ENCODE results near the gene PLEKHH1. TPM values are rescaled to one million over a fixed set of nuclear protein-coding genes. Genes with fewer than 3 reads are reported as not detected.

Gene PLEKHH1
- total RNA-seq, 4 donors from 2014 or later = 10.5 to 23.1 (median 17.2) TPM

- no peak overlapping the region for H3K4me3 ChIP-seq (ENCODE audit: low read depth, poor library complexity, severe bottlenecking)
- TF ChIP-seq POLR2A (IDR thresholded peaks at IDR 0.05) (no peak), CTCF (IDR thresholded peaks at IDR 0.05) (no peak)
- no peak for DNase-seq (ENCODE audit: low spot score in 2 of 2)
- intact Hi-C loops (cut with DNase I; ENCODE audit: low total_unique reads) = no loop called here
- WGBS, 2 donors = 62 to 66% methylated on average over 6 of the region's 6 CpGs
Measured at GRCh38 chr14:67502867-67503266, 30.2 kb upstream of the PLEKHH1 start.

- intact Hi-C loops (cut with DNase I; ENCODE audit: low total_unique reads) = no loop called here
- no peak for TF ChIP-seq CTCF (IDR thresholded peaks at IDR 0.05)
- no peak for TF ChIP-seq POLR2A (IDR thresholded peaks at IDR 0.05)
- WGBS, 2 donors = 61 to 66% methylated on average over 7 of the region's 7 CpGs
Measured at GRCh38 chr14:67503331-67503730, 29.8 kb upstream of the PLEKHH1 start.

GRCh38 chr14:67505254-67505653 is 27.8 kb upstream of the PLEKHH1 start:
- 71 to 100% methylated on average over 1 of the region's 1 CpG for WGBS, 2 donors
- intact Hi-C loops (cut with DNase I; ENCODE audit: low total_unique reads) = no loop called here
- no peak overlapping the region for H3K4me3 ChIP-seq (ENCODE audit: low read depth, poor library complexity, severe bottlenecking)
- DNase-seq (ENCODE audit: low spot score in 2 of 2) = no peak
- TF ChIP-seq POLR2A (IDR thresholded peaks at IDR 0.05) (no peak), CTCF (IDR thresholded peaks at IDR 0.05) (no peak)

More at GRCh38 chr14:67503331-67503730, 29.8 kb upstream of the PLEKHH1 start:
- no peak for DNase-seq (ENCODE audit: low spot score in 2 of 2)
- no peak overlapping the region for H3K4me3 ChIP-seq (ENCODE audit: low read depth, poor library complexity, severe bottlenecking)

- DNase-seq (ENCODE audit: low spot score in 2 of 2) = no peak
- no peak overlapping the region for H3K4me3 ChIP-seq (ENCODE audit: low read depth, poor library complexity, severe bottlenecking)
Measured at GRCh38 chr14:67508956-67509355, 24.1 kb upstream of the PLEKHH1 start.

GRCh38 chr14:67510121-67510520 is 23.0 kb upstream of the PLEKHH1 start:
- intact Hi-C loops (cut with DNase I; ENCODE audit: low total_unique reads) = no loop called here
- no peak overlapping the region for H3K4me3 ChIP-seq (ENCODE audit: low read depth, poor library complexity, severe bottlenecking)
- DNase-seq (ENCODE audit: low spot score in 2 of 2) = no peak
- TF ChIP-seq POLR2A (IDR thresholded peaks at IDR 0.05) = no peak
- no peak for TF ChIP-seq CTCF (IDR thresholded peaks at IDR 0.05)
- 24 to 31% methylated on average over 2 of the region's 2 CpGs for WGBS, 2 donors

More at GRCh38 chr14:67508956-67509355, 24.1 kb upstream of the PLEKHH1 start:
- TF ChIP-seq POLR2A (IDR thresholded peaks at IDR 0.05) = no peak
- no peak for TF ChIP-seq CTCF (IDR thresholded peaks at IDR 0.05)
- WGBS, 2 donors = 51 to 69% methylated on average over 3 of the region's 3 CpGs
- intact Hi-C loops (cut with DNase I; ENCODE audit: low total_unique reads) = no loop called here

- WGBS, 2 donors = 63 to 82% methylated on average over 3 of the region's 3 CpGs
- intact Hi-C loops (cut with DNase I; ENCODE audit: low total_unique reads) = no loop called here
- H3K4me3 ChIP-seq (ENCODE audit: low read depth, poor library complexity, severe bottlenecking) = no peak overlapping the region
- DNase-seq (ENCODE audit: low spot score in 2 of 2) = no peak
- TF ChIP-seq POLR2A (IDR thresholded peaks at IDR 0.05) (no peak), CTCF (IDR thresholded peaks at IDR 0.05) (no peak)
Measured at GRCh38 chr14:67510836-67511235, 22.3 kb upstream of the PLEKHH1 start.
